Measurements from ENCODE around the gene ZNF346.

The ZNF346 gene

GRCh38 chr5:176994460-176995121, 27.9 kb upstream of the ZNF346 start:
- Histone ChIP-seq H3K9me3 (ENCODE audit: insufficient read depth, low read length, severe bottlenecking) (no peaks in the 10 kb centered on the region), H4K20me1 (ENCODE audit: insufficient read depth, low read length) (peaks cover 51% of the 10 kb centered on the region), H3K4me2 (ENCODE audit: insufficient read depth, low read length) (no peak overlapping the region), H3K79me2 (ENCODE audit: insufficient read depth, low read length) (peaks cover 97% of the 10 kb centered on the region), H3K27me3 (ENCODE audit: insufficient read depth, low read length, poor library complexity) (no peaks in the 10 kb centered on the region), H2AFZ (ENCODE audit: low read depth, low read length) (no peak overlapping the region), H3K9ac (ENCODE audit: low read depth, low read length) (no peak overlapping the region), H3K4me1 (ENCODE audit: insufficient read depth, low read length) (no peaks in the 10 kb centered on the region), H3K27ac (ENCODE audit: low read length) (no peak overlapping the region), H3K36me3 (ENCODE audit: insufficient read depth, low read length) (peaks cover 7% of the 10 kb centered on the region), H3K4me3 (ENCODE audit: low read depth in 1 of 2, low read length in 2 of 2) (no peak overlapping the region)
- TF ChIP-seq CTCF (IDR thresholded peaks at IDR 0.05; ENCODE audit: borderline replicate concordance, extremely low read depth, low read length, poor library complexity, severe bottlenecking) (no peak), EZH2 (IDR thresholded peaks at IDR 0.05; ENCODE audit: borderline replicate concordance, low read depth, low read length, severe bottlenecking) (no peak)
- no peak for DNase-seq
- no peak for ATAC-seq (ENCODE audit: insufficient read depth, low read depth)

DNA sequence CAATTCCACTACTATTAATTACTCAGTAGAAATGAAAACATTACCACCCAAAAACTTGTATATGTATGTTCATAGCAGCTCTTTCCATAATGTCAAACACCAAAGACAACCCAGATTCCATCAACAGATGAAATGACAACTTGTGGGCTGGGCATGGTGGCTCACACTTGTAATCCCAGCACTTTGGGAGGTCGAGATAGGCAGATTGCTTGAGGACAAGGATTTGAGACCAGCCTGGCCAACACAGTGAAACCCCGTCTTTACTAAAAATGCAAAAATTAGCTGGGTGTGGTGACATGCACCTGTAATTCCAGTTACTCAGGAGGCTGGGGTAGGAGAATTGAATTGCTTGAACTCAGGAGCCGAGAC, 27.4 kb upstream of the ZNF346 start:
- Histone ChIP-seq H3K36me3 (ENCODE audit: insufficient read depth, low read length) (peaks cover 7% of the 10 kb centered on the region), H3K79me2 (ENCODE audit: insufficient read depth, low read length) (peaks cover 98% of the 10 kb centered on the region), H3K9ac (ENCODE audit: low read depth, low read length) (no peak overlapping the region), H3K27me3 (ENCODE audit: insufficient read depth, low read length, poor library complexity) (no peaks in the 10 kb centered on the region), H3K4me3 (ENCODE audit: low read depth in 1 of 2, low read length in 2 of 2) (no peak overlapping the region), H2AFZ (ENCODE audit: low read depth, low read length) (no peak overlapping the region), H3K9me3 (ENCODE audit: insufficient read depth, low read length, severe bottlenecking) (no peaks in the 10 kb centered on the region), H3K4me1 (ENCODE audit: insufficient read depth, low read length) (no peaks in the 10 kb centered on the region), H3K4me2 (ENCODE audit: insufficient read depth, low read length) (no peak overlapping the region), H3K27ac (ENCODE audit: low read length) (no peak overlapping the region), H4K20me1 (ENCODE audit: insufficient read depth, low read length) (peaks cover 53% of the 10 kb centered on the region)
- DNase-seq = no peak
- TF ChIP-seq CTCF (IDR thresholded peaks at IDR 0.05; ENCODE audit: borderline replicate concordance, extremely low read depth, low read length, poor library complexity, severe bottlenecking) (no peak), EZH2 (IDR thresholded peaks at IDR 0.05; ENCODE audit: borderline replicate concordance, low read depth, low read length, severe bottlenecking) (no peak)
- no peak for ATAC-seq (ENCODE audit: insufficient read depth, low read depth)

- ATAC-seq (ENCODE audit: insufficient read depth, low read depth) (no peak), DNase-seq (no peak)
- Histone ChIP-seq H3K4me2 (ENCODE audit: insufficient read depth, low read length) (no peak overlapping the region), H4K20me1 (ENCODE audit: insufficient read depth, low read length) (peaks cover 59% of the 10 kb centered on the region), H3K4me1 (ENCODE audit: insufficient read depth, low read length) (no peaks in the 10 kb centered on the region), H3K9me3 (ENCODE audit: insufficient read depth, low read length, severe bottlenecking) (no peaks in the 10 kb centered on the region), H3K27ac (ENCODE audit: low read length) (no peak overlapping the region), H3K36me3 (ENCODE audit: insufficient read depth, low read length) (peaks cover 9% of the 10 kb centered on the region), H2AFZ (ENCODE audit: low read depth, low read length) (no peak overlapping the region), H3K27me3 (ENCODE audit: insufficient read depth, low read length, poor library complexity) (no peaks in the 10 kb centered on the region), H3K4me3 (ENCODE audit: low read depth in 1 of 2, low read length in 2 of 2) (no peak overlapping the region), H3K79me2 (ENCODE audit: insufficient read depth, low read length) (peaks cover 100% of the 10 kb centered on the region), H3K9ac (ENCODE audit: low read depth, low read length) (no peak overlapping the region)
- TF ChIP-seq EZH2 (IDR thresholded peaks at IDR 0.05; ENCODE audit: borderline replicate concordance, low read depth, low read length, severe bottlenecking) = no peak
- no peak for TF ChIP-seq CTCF (IDR thresholded peaks at IDR 0.05; ENCODE audit: borderline replicate concordance, extremely low read depth, low read length, poor library complexity, severe bottlenecking)
These were observed 26.4 kb upstream of the ZNF346 start for GRCh38 chr5:176995896-176996767.
